Measurements from ENCODE around the gene HDAC4. TPM values are rescaled to one million over a fixed set of nuclear protein-coding genes. Genes with fewer than 3 reads are reported as not detected.
A peak's percentile ranks its signal among the peaks of the same experiment; 100 is the strongest.

HDAC4 gene
- total RNA-seq, 4 donors from 2014 or later = 12.9 to 91.6 (median 39.8) TPM

DNA sequence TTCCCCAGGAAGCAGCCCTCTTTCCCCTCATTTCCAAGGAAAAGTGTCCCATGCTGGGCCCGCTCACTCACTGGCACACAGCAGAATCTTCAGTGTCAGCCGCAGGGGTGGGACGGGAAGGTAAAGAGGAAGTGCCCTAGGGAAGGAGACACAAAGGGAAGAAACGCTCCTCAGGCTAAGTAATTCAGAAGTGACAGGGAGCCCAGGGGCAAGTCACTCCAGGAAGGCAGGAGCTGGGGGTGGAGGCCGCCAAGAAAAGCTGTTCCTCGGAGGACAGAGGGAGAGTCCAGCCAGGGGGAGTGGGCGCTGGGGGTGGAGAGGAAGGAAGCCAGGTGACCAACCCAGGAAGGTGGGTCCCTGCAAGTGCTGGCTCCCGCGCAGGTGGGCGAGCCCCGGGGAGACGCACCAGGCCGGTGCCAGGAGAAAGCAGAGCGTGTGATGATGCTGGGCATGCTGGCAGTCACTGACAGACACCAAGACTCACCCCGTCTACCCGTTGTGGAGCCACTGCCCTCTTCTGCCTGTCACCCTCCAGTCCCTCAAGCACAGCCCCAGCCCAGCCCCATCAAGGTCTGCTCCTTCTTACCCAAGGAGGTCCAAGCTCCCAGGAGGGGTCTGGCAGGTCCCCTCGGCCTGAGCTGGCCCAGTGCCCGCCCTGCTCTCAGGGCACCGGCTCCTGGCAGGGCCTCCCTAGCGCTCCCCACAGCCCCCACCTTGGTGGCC lies 21.7 kb downstream of the HDAC4 start:
- DNase-seq = no peak
- no peaks in the 10 kb centered on the region for H3K27me3 ChIP-seq
- H3K4me3 ChIP-seq (replicated peaks in 1 of 3) = no peak overlapping the region
- H3K27ac ChIP-seq = no peak overlapping the region
- 84 to 90% methylated on average over 20 of the region's 20 CpGs for WGBS, 2 donors
- intact Hi-C loops (cut with DNase I) = no loop called here
- no peaks in the 10 kb centered on the region for H3K36me3 ChIP-seq
- TF ChIP-seq CTCF (IDR thresholded peaks at IDR 0.05) = no peak
- TF ChIP-seq POLR2A (IDR thresholded peaks at IDR 0.05) = no peak
- H3K9me3 ChIP-seq = no peaks in the 10 kb centered on the region
- H3K4me1 ChIP-seq = peaks cover 3 to 17% of the 10 kb centered on the region in 2 donors

GRCh38 chr2:239378021-239378917 lies 22.6 kb downstream of the HDAC4 start:
- 92 to 94% methylated on average over 21 to 36 of the region's 36 CpGs for WGBS, 2 donors
- no peak for TF ChIP-seq CTCF (IDR thresholded peaks at IDR 0.05)
- Histone ChIP-seq H3K27ac (no peak overlapping the region), H3K4me1 (peaks cover 3 to 17% of the 10 kb centered on the region in 2 donors), H3K9me3 (no peaks in the 10 kb centered on the region), H3K4me3 (replicated peaks in 1 of 3) (no peak overlapping the region), H3K36me3 (no peaks in the 10 kb centered on the region), H3K27me3 (no peaks in the 10 kb centered on the region)
- DNase-seq = no peak
- intact Hi-C loops (cut with DNase I) = no loop called here

DNA sequence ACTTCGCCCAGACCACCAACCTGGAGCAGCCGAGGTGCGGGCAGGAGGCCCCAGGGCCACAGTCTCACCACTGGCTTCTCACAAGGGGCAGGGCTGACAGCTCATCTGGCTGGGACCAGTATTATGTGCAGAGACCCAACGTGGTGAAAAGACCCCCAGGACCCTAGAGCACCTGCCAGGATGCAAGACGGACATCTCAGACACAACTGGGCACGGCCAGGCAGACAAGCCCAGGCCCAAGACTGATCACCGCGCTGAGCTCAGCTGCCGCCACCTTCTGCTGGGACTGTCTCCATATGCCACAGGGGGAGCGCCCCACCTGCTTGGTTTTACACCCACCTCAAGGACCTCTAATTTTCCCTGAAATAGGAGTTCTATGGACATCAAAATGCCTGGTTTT lies 23.2 kb downstream of the HDAC4 start:
- 94 to 95% methylated on average over 10 of the region's 10 CpGs for WGBS, 2 donors
- H3K27ac ChIP-seq = no peak overlapping the region
- TF ChIP-seq POLR2A (IDR thresholded peaks at IDR 0.05) (no peak), CTCF (IDR thresholded peaks at IDR 0.05) (no peak)
- intact Hi-C loops (cut with DNase I) = no loop called here
- no peaks in the 10 kb centered on the region for H3K36me3 ChIP-seq
- H3K9me3 ChIP-seq = no peaks in the 10 kb centered on the region
- H3K27me3 ChIP-seq = no peaks in the 10 kb centered on the region
- no peak overlapping the region for H3K4me3 ChIP-seq (replicated peaks in 1 of 3)
- peaks cover 3 to 17% of the 10 kb centered on the region in 2 donors for H3K4me1 ChIP-seq
- no peak for DNase-seq

DNA sequence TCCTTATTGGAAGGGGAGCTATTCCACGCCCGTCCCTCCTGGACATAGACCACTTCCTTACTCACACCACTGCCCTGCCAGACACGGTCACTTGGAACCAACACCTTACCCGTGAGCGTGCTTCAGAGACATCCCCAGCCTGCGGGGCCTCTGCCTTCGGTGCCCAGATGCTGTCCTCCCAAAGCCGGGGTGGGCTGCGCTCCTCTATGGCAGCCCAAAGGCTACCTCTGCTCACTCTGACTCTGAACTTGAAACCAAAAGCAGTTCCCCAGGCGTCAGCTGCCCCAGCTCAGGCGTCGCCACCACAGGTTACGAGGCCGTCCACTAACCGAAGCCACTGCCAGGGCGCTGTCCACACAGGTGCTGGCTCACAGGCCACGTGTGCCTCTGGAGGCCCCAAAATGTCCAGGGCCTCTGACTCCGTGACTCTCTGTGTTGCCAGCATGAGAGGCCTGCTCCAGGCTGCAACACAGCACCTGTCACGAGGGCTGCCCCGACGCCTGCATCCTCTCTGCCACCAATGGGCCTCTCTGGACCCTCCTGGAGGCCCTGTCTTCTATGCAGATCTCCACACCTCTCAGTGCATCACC lies 23.8 kb downstream of the HDAC4 start:
- no peak for TF ChIP-seq CTCF (IDR thresholded peaks at IDR 0.05)
- no peak for TF ChIP-seq POLR2A (IDR thresholded peaks at IDR 0.05)
- H3K27me3 ChIP-seq = no peaks in the 10 kb centered on the region
- H3K9me3 ChIP-seq = no peaks in the 10 kb centered on the region
- H3K36me3 ChIP-seq = no peaks in the 10 kb centered on the region
- DNase-seq = no peak
- intact Hi-C loops (cut with DNase I) = no loop called here
- 88 to 89% methylated on average over 12 to 21 of the region's 21 CpGs for WGBS, 2 donors
- H3K4me1 ChIP-seq = peaks cover 3 to 17% of the 10 kb centered on the region in 2 donors
- peak overlapping the region in 2 of 3 donors; percentile 36 to 45 for H3K27ac ChIP-seq
- H3K4me3 ChIP-seq (replicated peaks in 1 of 3) = no peak overlapping the region
